HG03460 (cell line): ENCODE measurements around the gene FAM20C.
"Not testable (repeated sequence)": the region's sequence is repeated elsewhere in the genome, so short reads cannot be mapped to it uniquely, and the experiment has no call there.

Experiments used
- ATAC-seq: cut with Tn5 transposase; IDR thresholded peaks from one replicate; pipeline ENCODE4 v1.9.1; 2021; ENCODE audit not compliant: unreplicated experiment

The FAM20C gene

GRCh38 chr7:289209-289755 lies 96.9 kb downstream of the FAM20C start:
- no peak for ATAC-seq

- ATAC-seq, result no peak
These were observed 97.6 kb downstream of the FAM20C start, which contains the start of gene FOXL3 for GRCh38 chr7:289756-290553. FOXL3 (plus strand) TSS chr7:290170; CDS start chr7:290170, 0 bp downstream.

GRCh38 chr7:290554-291372 lies 98.4 kb downstream of the FAM20C start:
- no peak for ATAC-seq

GRCh38 chr7:291373-292092 lies 99.2 kb downstream of the FAM20C start:
- ATAC-seq, result no peak

- no peak for ATAC-seq
These were observed 99.9 kb downstream of the FAM20C start for GRCh38 chr7:292226-292625.

GRCh38 chr7:292826-293225 lies 100.5 kb downstream of the FAM20C start:
- no peak for ATAC-seq

- ATAC-seq, result no peak
These were observed 101.5 kb downstream of the FAM20C start for GRCh38 chr7:293681-294439.

GRCh38 chr7:294440-295154 lies 102.2 kb downstream of the FAM20C start:
- no peak for ATAC-seq

GRCh38 chr7:295155-296154 lies 103.1 kb downstream of the FAM20C start:
- no peak for ATAC-seq

- no peak for ATAC-seq
These were observed 104.1 kb downstream of the FAM20C start for GRCh38 chr7:296373-296945.

- not testable (repeated sequence) for ATAC-seq
These were observed 104.8 kb downstream of the FAM20C start for GRCh38 chr7:297141-297540.

GRCh38 chr7:297611-298374 lies 105.4 kb downstream of the FAM20C start:
- ATAC-seq, result no peak

- ATAC-seq, result no peak
These were observed 106.0 kb downstream of the FAM20C start for GRCh38 chr7:298375-298702.

GRCh38 chr7:298743-299142 lies 106.4 kb downstream of the FAM20C start:
- ATAC-seq, result no peak

- no peak for ATAC-seq
These were observed 106.8 kb downstream of the FAM20C start for GRCh38 chr7:299169-299568.

- ATAC-seq, result no peak
These were observed 107.3 kb downstream of the FAM20C start for GRCh38 chr7:299628-300027.

- no peak for ATAC-seq
These were observed 107.7 kb downstream of the FAM20C start for GRCh38 chr7:300048-300447.
